GM23338 (cell line): ENCODE data around the gene POLR2L. TPM values are rescaled to one million over a fixed set of nuclear protein-coding genes. Genes with fewer than 3 reads are reported as not detected.

Experiments
- ATAC-seq: fragments of 200-7000 bp; cut with Tn5 transposase; 3 replicates; pipeline ENCODE4 v1.9.1; 2020
- DNase-seq: peaks from one replicate; pipeline ENCODE4 v3.0.0-alpha.2; 2015; ENCODE audit warnings: low spot score
- H2AFZ ChIP-seq: fragments of 200-600 bp; sonication (generic); 2 replicates; pipeline ENCODE4 v1.8.0; 2016; ENCODE audit warnings: antibody characterized with exemption, mild to moderate bottlenecking, moderate library complexity
- H3F3A ChIP-seq: fragments of 200-600 bp; sonication (generic); replicated peaks from 2 replicates; pipeline ENCODE4 v1.8.0; 2017; ENCODE audit warnings: antibody characterized with exemption, mixed run types, low read depth
- H3K27ac ChIP-seq: fragments of 200-600 bp; sonication (generic); 2 replicates; pipeline ENCODE4 v1.6.1; 2016; ENCODE audit warnings: low read depth
- H3K27me3 ChIP-seq: fragments of 200-600 bp; sonication (generic); 2 replicates; pipeline ENCODE4 v1.8.0; 2016; ENCODE audit warnings: mild to moderate bottlenecking, mixed run types, moderate library complexity; ENCODE audit not compliant: insufficient read depth
- H3K36me3 ChIP-seq: fragments of 200-600 bp; sonication (generic); 2 replicates; pipeline ENCODE4 v1.8.0; 2016; ENCODE audit warnings: mild to moderate bottlenecking; ENCODE audit not compliant: insufficient read depth
- H3K4me1 ChIP-seq: fragments of 200-600 bp; sonication (generic); 2 replicates; pipeline ENCODE4 v1.8.0; 2016; ENCODE audit warnings: mild to moderate bottlenecking, moderate library complexity; ENCODE audit not compliant: insufficient read depth
- H3K4me2 ChIP-seq: fragments of 200-600 bp; sonication (generic); 2 replicates; pipeline ENCODE4 v1.7.1; 2017; ENCODE audit warnings: mixed run types
- H3K4me3 ChIP-seq: fragments of 200-600 bp; sonication (generic); 2 replicates; pipeline ENCODE4 v1.6.1; 2016; ENCODE audit warnings: mixed run types
- H3K79me2 ChIP-seq: fragments of 200-600 bp; sonication (generic); replicated peaks from 2 replicates; pipeline ENCODE4 v1.8.0; 2017; ENCODE audit warnings: mild to moderate bottlenecking; ENCODE audit not compliant: insufficient read depth
- H3K9me2 ChIP-seq: fragments of 200-600 bp; sonication (generic); 2 replicates; pipeline ENCODE4 v1.8.0; 2017; ENCODE audit not compliant: insufficient read depth
- H4K20me1 ChIP-seq: fragments of 200-600 bp; sonication (generic); replicated peaks from 2 replicates; pipeline ENCODE4 v1.8.0; 2017; ENCODE audit warnings: mild to moderate bottlenecking; ENCODE audit not compliant: insufficient read depth
- H3K27ac Mint-ChIP-seq: 2 replicates; pipeline ENCODE4 v1.8.0; 2020; ENCODE audit warnings: inconsistent platforms, mild to moderate bottlenecking, moderate library complexity, mixed read lengths
- H3K27me3 Mint-ChIP-seq: 3 replicates; pipeline ENCODE4 v1.8.0; 2022; ENCODE audit warnings: low read depth, mild to moderate bottlenecking, moderate library complexity, mixed read lengths, inconsistent platforms; ENCODE audit not compliant: insufficient read depth, poor library complexity
- H3K36me3 Mint-ChIP-seq: 3 replicates; pipeline ENCODE4 v1.8.0; 2021; ENCODE audit warnings: low read depth, mild to moderate bottlenecking, inconsistent platforms, moderate library complexity, mixed read lengths
- H3K4me1 Mint-ChIP-seq: 3 replicates; pipeline ENCODE4 v1.8.0; 2020; ENCODE audit warnings: mild to moderate bottlenecking, inconsistent platforms, mixed read lengths
- H3K4me3 Mint-ChIP-seq: 3 replicates; pipeline ENCODE4 v1.8.0; 2021; ENCODE audit warnings: moderate library complexity, mild to moderate bottlenecking, inconsistent platforms, mixed read lengths
- H3K9me3 Mint-ChIP-seq: 3 replicates; pipeline ENCODE4 v1.8.0; 2020; ENCODE audit warnings: moderate library complexity, mild to moderate bottlenecking, inconsistent platforms, mixed read lengths
- ETS1 ChIP-seq: IDR thresholded peaks from 2 replicates; pipeline ENCODE4 v1.6.1; 2016; ENCODE audit warnings: antibody characterized with exemption
- EZH2 ChIP-seq: fragments of 200-600 bp; sonication (generic); IDR thresholded peaks from one replicate; pipeline ENCODE4 v1.8.0; 2017; ENCODE audit warnings: antibody characterized with exemption, mild to moderate bottlenecking, low read depth; ENCODE audit not compliant: unreplicated experiment
- NANOG ChIP-seq: IDR thresholded peaks from 2 replicates; pipeline ENCODE4 v1.6.1; 2016; ENCODE audit warnings: antibody characterized with exemption, borderline replicate concordance
- POLR2AphosphoS5 ChIP-seq: IDR thresholded peaks from 2 replicates; pipeline ENCODE4 v1.6.1; 2016; ENCODE audit warnings: antibody characterized with exemption, low read depth
- REST ChIP-seq: IDR thresholded peaks from one replicate; pipeline ENCODE4 v1.6.1; 2018; ENCODE audit warnings: antibody characterized with exemption; ENCODE audit not compliant: unreplicated experiment
- ZNF114 ChIP-seq: fragments of 250-450 bp; sonication (Bioruptor Pico); IDR thresholded peaks from 2 replicates; pipeline ENCODE4 v1.5.0; 2020; ENCODE audit warnings: mild to moderate bottlenecking, moderate library complexity
- ZNF462 ChIP-seq: fragments of 250-450 bp; sonication (Bioruptor Pico); IDR thresholded peaks from 2 replicates; pipeline ENCODE4 v1.5.0; 2020; ENCODE audit warnings: mild to moderate bottlenecking, moderate library complexity
- polyA plus RNA-seq: library from polyadenylated mRNA; unstranded; fragments of >200 nt; fragmentation: Nextera tagmentation; extraction: Ambion mirVana; gene quantifications from 2 replicates; pipeline ENCODE4 v1.2.1, GENCODE V29; 2016
- total RNA-seq: library from RNA; depleted of rRNA; stranded (reverse); fragments of >200 nt; shearing (Covaris generic); gene quantifications from 2 replicates; pipeline ENCODE4 v1.2.3, GENCODE V29; 2014

Gene POLR2L
- total and polyA plus RNA-seq, 2 experiments from 2014 or later = 32.2 to 369 TPM

- Histone ChIP-seq H3K27me3 (no peaks in the 10 kb centered on the region), H3K4me1 (peaks cover 32% of the 10 kb centered on the region), H3F3A (peaks cover 20% of the 10 kb centered on the region; the same call in 1 of the 2 replicates), H3K4me2 (peak overlapping the region; percentile 91), H3K27ac (peak overlapping the region; percentile 99), H3K4me3 (peak overlapping the region; percentile 98), H3K36me3 (peaks cover 6% of the 10 kb centered on the region; the same call in 1 of the 2 replicates), H4K20me1 (peaks cover 27% of the 10 kb centered on the region), H3K9me2 (no peaks in the 10 kb centered on the region), H3K79me2 (peaks cover 19% of the 10 kb centered on the region), H2AFZ (no peak overlapping the region)
- peak overlapping the region; percentile 93 for H3K27ac Mint-ChIP-seq
- H3K9me3 Mint-ChIP-seq = no peaks in the 10 kb centered on the region
- H3K36me3 Mint-ChIP-seq = peaks cover 22% of the 10 kb centered on the region
- peaks cover 28% of the 10 kb centered on the region for H3K4me1 Mint-ChIP-seq
- DNase-seq (peak; percentile 98), ATAC-seq (peak; percentile 60)
- TF ChIP-seq ZNF462 (CRISPR knock-in tag) (no peak), POLR2AphosphoS5 (peak; percentile 88)
- peak overlapping the region; percentile 88 for H3K4me3 Mint-ChIP-seq
- H3K27me3 Mint-ChIP-seq = peaks cover 30% of the 10 kb centered on the region
These were observed 1.7 kb upstream of the POLR2L start for GRCh38 chr11:843818-844692.

GRCh38 chr11:843086-843734, 881 bp upstream of the POLR2L start:
- no peak for DNase-seq
- H3F3A ChIP-seq = peaks cover 20% of the 10 kb centered on the region; the same call in 1 of the 2 replicates
- H3K27ac Mint-ChIP-seq = peak overlapping the region; percentile 65; the same call in 1 of the 2 replicates
- TF ChIP-seq EZH2 (no peak), REST (no peak), NANOG (no peak), ETS1 (no peak), ZNF114 (CRISPR knock-in tag) (no peak)

More at GRCh38 chr11:843086-843734, 881 bp upstream of the POLR2L start:
- no peaks in the 10 kb centered on the region for H3K9me3 Mint-ChIP-seq
- H3K9me2 ChIP-seq = no peaks in the 10 kb centered on the region
- H3K36me3 Mint-ChIP-seq = peaks cover 31% of the 10 kb centered on the region
- peaks cover 19% of the 10 kb centered on the region for H3K79me2 ChIP-seq
- H4K20me1 ChIP-seq = peaks cover 27% of the 10 kb centered on the region
- peaks cover 31% of the 10 kb centered on the region for H3K27me3 Mint-ChIP-seq
- peak overlapping the region; percentile 98 for H3K4me3 ChIP-seq
- H2AFZ ChIP-seq = no peak overlapping the region
- peaks cover 29% of the 10 kb centered on the region for H3K4me1 Mint-ChIP-seq
- peaks cover 25% of the 10 kb centered on the region for H3K4me1 ChIP-seq
- peak overlapping the region; percentile 91 for H3K4me2 ChIP-seq
- peaks cover 6% of the 10 kb centered on the region; the same call in 1 of the 2 replicates for H3K36me3 ChIP-seq
- H3K4me3 Mint-ChIP-seq = peak overlapping the region; percentile 88
- ATAC-seq = peak; percentile 1
- H3K27ac ChIP-seq = peak overlapping the region; percentile 99; the same call in 1 of the 2 replicates
- no peaks in the 10 kb centered on the region for H3K27me3 ChIP-seq
